HCT116 (cell line): Measurements from ENCODE around the gene LMBRD1. TPM values are rescaled to one million over a fixed set of nuclear protein-coding genes. Genes with fewer than 3 reads are reported as not detected.

ENCODE experiments used
- ATAC-seq: fragments of 200-7000 bp; cut with Tn5 transposase; 2 replicates; pipeline ENCODE4 v1.9.1; 2020; ENCODE audit warnings: mild to moderate bottlenecking, moderate library complexity
- BruUV-seq: library from RNA; stranded (reverse); fragments of 400-500 nt; replicated peaks from 2 replicates; lab custom pipeline; 2021; lab: Mats Ljungman, UMichigan
- CTCF ChIA-PET: fragments of 300-600 bp; sonication (Branson Sonifier 250); formaldehyde crosslinking; loops from one replicate; lab custom pipeline; 2021; ENCODE audit warnings: antibody characterized with exemption; lab: Charles Lee
- POLR2A ChIA-PET: fragments of 300-600, 350-600 bp; sonication (Branson Sonifier 250); formaldehyde crosslinking; loops from one replicate; lab custom pipeline; 2021; ENCODE audit warnings: antibody characterized with exemption; lab: Charles Lee
- RAD21 ChIA-PET, 2 experiments: fragments of 300-600 bp; sonication (Branson Sonifier 250); formaldehyde crosslinking; loops; one replicate each; lab custom pipeline; 2023; ENCODE audit warnings: low total read pairs in 2 of 2; ENCODE audit not compliant: uncharacterized antibody in 2 of 2, unreplicated experiment in 2 of 2, low non-redundant PET in 1 of 2; lab: Charles Lee
- DNase-seq: peaks from one replicate; pipeline ENCODE4 v3.0.0-alpha.2; 2010; ENCODE audit warnings: low read depth, low spot score
- H2AFZ ChIP-seq: fragments of 200-600 bp; shearing (Covaris generic), sonication (generic); 2 replicates; pipeline ENCODE4 v1.6.1; 2017; ENCODE audit warnings: low read depth, mixed run types, mixed read lengths, antibody characterized with exemption, low read length; ENCODE audit not compliant: poor library complexity, severe bottlenecking
- H3K27ac ChIP-seq: 2 replicates; pipeline ENCODE4 v1.5.1; 2012; ENCODE audit warnings: low read depth, low read length
- H3K27me3 ChIP-seq: fragments of 200-600 bp; sonication (generic); 2 replicates; pipeline ENCODE4 v1.6.1; 2016; ENCODE audit warnings: mixed run types, low read length, mixed read lengths; ENCODE audit not compliant: insufficient read depth
- H3K36me3 ChIP-seq, 2 experiments: fragments of 200-500 bp in 1 of 2; fragments of 200-600 bp in 1 of 2; sonication (Bioruptor generic) in 1 of 2; sonication (generic) in 1 of 2; 2 replicates each; pipeline versions ENCODE4 v1.5.1 to v1.6.1; 2014 to 2016; ENCODE audit warnings: low read length in 2 of 2, inconsistent platforms in 1 of 2, mixed read lengths in 1 of 2, mixed run types in 1 of 2; ENCODE audit not compliant: insufficient read depth in 2 of 2, control insufficient read depth in 1 of 2
- H3K4me1 ChIP-seq, 2 experiments: fragments of 200-600 bp in 1 of 2; sonication (generic) in 1 of 2; 2 replicates each; pipeline versions ENCODE4 v1.5.1 to v1.6.1; 2012 to 2017; ENCODE audit warnings: low read length in 2 of 2, inconsistent platforms in 1 of 2, mild to moderate bottlenecking in 1 of 2, mixed read lengths in 1 of 2, mixed run types in 1 of 2, moderate library complexity in 1 of 2; ENCODE audit not compliant: insufficient read depth in 2 of 2, control insufficient read depth in 1 of 2
- H3K4me2 ChIP-seq: fragments of 200-600 bp; sonication (generic); 2 replicates; pipeline ENCODE4 v1.6.1; 2017; ENCODE audit warnings: mixed run types, low read length, mixed read lengths
- H3K4me3 ChIP-seq, 2 experiments: fragments of 200-600 bp in 1 of 2; sonication (generic) in 1 of 2; replicated peaks in 1 of 2; 2 replicates each; pipeline ENCODE4 v1.5.1; 2011 to 2016; ENCODE audit warnings: low read length in 2 of 2, control low read depth in 1 of 2, low read depth in 1 of 2, mild to moderate bottlenecking in 1 of 2, mixed read lengths in 1 of 2, mixed run types in 1 of 2
- H3K79me2 ChIP-seq: fragments of 200-600 bp; sonication (generic); 2 replicates; pipeline ENCODE4 v1.6.1; 2017; ENCODE audit warnings: mild to moderate bottlenecking, mixed run types, low read length, moderate library complexity, mixed read lengths; ENCODE audit not compliant: insufficient read depth
- H3K9ac ChIP-seq: fragments of 200-600 bp; sonication (generic); 2 replicates; pipeline ENCODE4 v1.6.1; 2016; ENCODE audit warnings: low read length, mixed read lengths
- H3K9me2 ChIP-seq: fragments of 200-600 bp; sonication (generic), shearing (Covaris generic); 2 replicates; pipeline ENCODE4 v1.6.1; 2017; ENCODE audit warnings: mixed run types, mild to moderate bottlenecking, moderate library complexity; ENCODE audit not compliant: insufficient read depth
- H3K9me3 ChIP-seq, 2 experiments: fragments of 200-500 bp in 1 of 2; fragments of 200-600 bp in 1 of 2; sonication (Bioruptor generic) in 1 of 2; sonication (generic) in 1 of 2; 2 replicates each; pipeline ENCODE4 v1.6.1; 2014 to 2017; ENCODE audit warnings: low read length in 2 of 2, mixed read lengths in 2 of 2, inconsistent platforms in 1 of 2, low read depth in 1 of 2, mild to moderate bottlenecking in 1 of 2, mixed run types in 1 of 2, moderate library complexity in 1 of 2; ENCODE audit not compliant: control insufficient read depth in 1 of 2, insufficient read depth in 1 of 2
- H4K20me1 ChIP-seq: fragments of 200-600 bp; sonication (generic), shearing (Covaris generic); 2 replicates; pipeline ENCODE4 v1.6.1; 2017; ENCODE audit warnings: mixed run types, mild to moderate bottlenecking, moderate library complexity; ENCODE audit not compliant: insufficient read depth
- CBX3 ChIP-seq: IDR thresholded peaks from 2 replicates; pipeline ENCODE4 v1.6.1; 2012; ENCODE audit warnings: low read depth
- FOSL1 ChIP-seq: IDR thresholded peaks from 2 replicates; pipeline ENCODE4 v1.6.1; 2012; ENCODE audit warnings: low read depth
- JUND ChIP-seq: IDR thresholded peaks from 2 replicates; pipeline ENCODE4 v1.6.1; 2012
- MAX ChIP-seq: IDR thresholded peaks from 2 replicates; pipeline ENCODE4 v1.6.1; 2012
- RAD21 ChIP-seq: IDR thresholded peaks from 2 replicates; pipeline ENCODE4 v1.6.1; 2012; ENCODE audit warnings: low read depth, mild to moderate bottlenecking
- REST ChIP-seq: IDR thresholded peaks from 2 replicates; pipeline ENCODE4 v1.6.1; 2012; ENCODE audit warnings: low read depth
- SIN3A ChIP-seq: IDR thresholded peaks from 2 replicates; pipeline ENCODE4 v1.6.1; 2012; ENCODE audit warnings: low read depth
- SP1 ChIP-seq: IDR thresholded peaks from 2 replicates; pipeline ENCODE4 v1.6.1; 2012; ENCODE audit warnings: low read depth
- TCF7L2 ChIP-seq: IDR thresholded peaks from 2 replicates; pipeline ENCODE4 v1.7.0; 2011; ENCODE audit warnings: borderline replicate concordance, inconsistent platforms; ENCODE audit not compliant: insufficient read depth, insufficient read length; ENCODE audit errors: extremely low read depth
- YY1 ChIP-seq: IDR thresholded peaks from 2 replicates; pipeline ENCODE4 v1.6.1; 2011; ENCODE audit warnings: low read length, low read depth, moderate library complexity, mild to moderate bottlenecking; ENCODE audit not compliant: insufficient replicate concordance; ENCODE audit errors: extremely low read depth
- ZFX ChIP-seq: fragments of 450-650 bp; IDR thresholded peaks from 2 replicates; pipeline ENCODE4 v1.6.1; 2017
- intact Hi-C: fragments of 100-400 bp; cut with micrococcal nuclease; formaldehyde crosslinking; loops from 2 replicates; pipeline ENCODE4 v1.10.0; 2022
- total RNA-seq: library from RNA; stranded (reverse); gene quantifications from one replicate; pipeline ENCODE4 v1.2.1, GENCODE V29; 2021; ENCODE audit not compliant: unreplicated experiment

Gene LMBRD1
- total RNA-seq, 1 experiment from 2014 or later: 11.9 TPM

GRCh38 chr6:69705954-69706353, 90.9 kb downstream of the LMBRD1 start:
- intact Hi-C loops: no loop called here
- BruUV-seq: no TSS peak
- H3K4me1 ChIP-seq: no peaks in the 10 kb centered on the region
- H3K9me2 ChIP-seq: no peaks in the 10 kb centered on the region
- no peak overlapping the region for H3K9ac ChIP-seq
- no peaks in the 10 kb centered on the region for H4K20me1 ChIP-seq
- CTCF ChIA-PET: no interaction called here
- no peak overlapping the region for H3K27ac ChIP-seq
- no peaks in the 10 kb centered on the region for H3K27me3 ChIP-seq
- H3K36me3 ChIP-seq: no peaks in the 10 kb centered on the region
- H3K4me3 ChIP-seq: no peak overlapping the region
- DNase-seq: no peak
- no peak overlapping the region for H3K4me2 ChIP-seq
- H2AFZ ChIP-seq: no peak overlapping the region
- no peaks in the 10 kb centered on the region for H3K79me2 ChIP-seq
- POLR2A ChIA-PET: no interaction called here
- no peak for ATAC-seq
- TF ChIP-seq REST (no peak), FOSL1 (no peak), YY1 (no peak), SP1 (no peak), MAX (no peak), RAD21 (0 out of 2 replicates have a peak, but pooled peaks have one; percentile 7), JUND (no peak)
- no peaks in the 10 kb centered on the region for H3K9me3 ChIP-seq
- RAD21 ChIA-PET: no interaction called here

GRCh38 chr6:69704916-69705315, 91.9 kb downstream of the LMBRD1 start:
- Histone ChIP-seq H3K27ac (no peak overlapping the region), H3K9ac (no peak overlapping the region), H3K79me2 (no peaks in the 10 kb centered on the region), H4K20me1 (no peaks in the 10 kb centered on the region), H3K4me1 (no peaks in the 10 kb centered on the region), H3K9me2 (no peaks in the 10 kb centered on the region), H3K27me3 (no peaks in the 10 kb centered on the region), H3K36me3 (no peaks in the 10 kb centered on the region), H3K4me2 (no peak overlapping the region), H3K9me3 (no peaks in the 10 kb centered on the region), H3K4me3 (no peak overlapping the region), H2AFZ (no peak overlapping the region)
- ChIA-PET CTCF (no interaction called here), RAD21 (no interaction called here), POLR2A (no interaction called here)
- TF ChIP-seq ZFX (no peak), YY1 (no peak), TCF7L2 (no peak), SIN3A (no peak), CBX3 (no peak)
- DNase-seq: no peak
- intact Hi-C loops: no loop called here
- no peak for ATAC-seq
- no TSS peak for BruUV-seq
